HCT116 (cell line): ENCODE measurements around the gene FEZF1. TPM values are rescaled to one million over a fixed set of nuclear protein-coding genes. Genes with fewer than 3 reads are reported as not detected.

ENCODE experiments used
- ATAC-seq: fragments of 200-7000 bp; cut with Tn5 transposase; 2 replicates; pipeline ENCODE4 v1.9.1; 2020; ENCODE audit warnings: mild to moderate bottlenecking, moderate library complexity
- BruUV-seq: library from RNA; stranded (reverse); fragments of 400-500 nt; replicated peaks from 2 replicates; lab custom pipeline; 2021; lab: Mats Ljungman, UMichigan
- CTCF ChIA-PET: fragments of 300-600 bp; sonication (Branson Sonifier 250); formaldehyde crosslinking; loops from one replicate; lab custom pipeline; 2021; ENCODE audit warnings: antibody characterized with exemption; lab: Charles Lee
- POLR2A ChIA-PET: fragments of 300-600, 350-600 bp; sonication (Branson Sonifier 250); formaldehyde crosslinking; loops from one replicate; lab custom pipeline; 2021; ENCODE audit warnings: antibody characterized with exemption; lab: Charles Lee
- RAD21 ChIA-PET, 2 experiments: fragments of 300-600 bp; sonication (Branson Sonifier 250); formaldehyde crosslinking; loops; one replicate each; lab custom pipeline; 2023; ENCODE audit warnings: low total read pairs in 2 of 2; ENCODE audit not compliant: uncharacterized antibody in 2 of 2, unreplicated experiment in 2 of 2, low non-redundant PET in 1 of 2; lab: Charles Lee
- DNase-seq: peaks from one replicate; pipeline ENCODE4 v3.0.0-alpha.2; 2010; ENCODE audit warnings: low read depth, low spot score
- H2AFZ ChIP-seq: fragments of 200-600 bp; shearing (Covaris generic), sonication (generic); 2 replicates; pipeline ENCODE4 v1.6.1; 2017; ENCODE audit warnings: low read depth, mixed run types, mixed read lengths, antibody characterized with exemption, low read length; ENCODE audit not compliant: poor library complexity, severe bottlenecking
- H3K27ac ChIP-seq: 2 replicates; pipeline ENCODE4 v1.5.1; 2012; ENCODE audit warnings: low read depth, low read length
- H3K27me3 ChIP-seq: fragments of 200-600 bp; sonication (generic); 2 replicates; pipeline ENCODE4 v1.6.1; 2016; ENCODE audit warnings: mixed run types, low read length, mixed read lengths; ENCODE audit not compliant: insufficient read depth
- H3K36me3 ChIP-seq, 2 experiments: fragments of 200-500 bp in 1 of 2; fragments of 200-600 bp in 1 of 2; sonication (Bioruptor generic) in 1 of 2; sonication (generic) in 1 of 2; 2 replicates each; pipeline versions ENCODE4 v1.5.1 to v1.6.1; 2014 to 2016; ENCODE audit warnings: low read length in 2 of 2, inconsistent platforms in 1 of 2, mixed read lengths in 1 of 2, mixed run types in 1 of 2; ENCODE audit not compliant: insufficient read depth in 2 of 2, control insufficient read depth in 1 of 2
- H3K4me1 ChIP-seq, 2 experiments: fragments of 200-600 bp in 1 of 2; sonication (generic) in 1 of 2; 2 replicates each; pipeline versions ENCODE4 v1.5.1 to v1.6.1; 2012 to 2017; ENCODE audit warnings: low read length in 2 of 2, inconsistent platforms in 1 of 2, mild to moderate bottlenecking in 1 of 2, mixed read lengths in 1 of 2, mixed run types in 1 of 2, moderate library complexity in 1 of 2; ENCODE audit not compliant: insufficient read depth in 2 of 2, control insufficient read depth in 1 of 2
- H3K4me2 ChIP-seq: fragments of 200-600 bp; sonication (generic); 2 replicates; pipeline ENCODE4 v1.6.1; 2017; ENCODE audit warnings: mixed run types, low read length, mixed read lengths
- H3K4me3 ChIP-seq, 2 experiments: fragments of 200-600 bp in 1 of 2; sonication (generic) in 1 of 2; replicated peaks in 1 of 2; 2 replicates each; pipeline ENCODE4 v1.5.1; 2011 to 2016; ENCODE audit warnings: low read length in 2 of 2, control low read depth in 1 of 2, low read depth in 1 of 2, mild to moderate bottlenecking in 1 of 2, mixed read lengths in 1 of 2, mixed run types in 1 of 2
- H3K79me2 ChIP-seq: fragments of 200-600 bp; sonication (generic); 2 replicates; pipeline ENCODE4 v1.6.1; 2017; ENCODE audit warnings: mild to moderate bottlenecking, mixed run types, low read length, moderate library complexity, mixed read lengths; ENCODE audit not compliant: insufficient read depth
- H3K9ac ChIP-seq: fragments of 200-600 bp; sonication (generic); 2 replicates; pipeline ENCODE4 v1.6.1; 2016; ENCODE audit warnings: low read length, mixed read lengths
- H3K9me2 ChIP-seq: fragments of 200-600 bp; sonication (generic), shearing (Covaris generic); 2 replicates; pipeline ENCODE4 v1.6.1; 2017; ENCODE audit warnings: mixed run types, mild to moderate bottlenecking, moderate library complexity; ENCODE audit not compliant: insufficient read depth
- H3K9me3 ChIP-seq, 2 experiments: fragments of 200-500 bp in 1 of 2; fragments of 200-600 bp in 1 of 2; sonication (Bioruptor generic) in 1 of 2; sonication (generic) in 1 of 2; 2 replicates each; pipeline ENCODE4 v1.6.1; 2014 to 2017; ENCODE audit warnings: low read length in 2 of 2, mixed read lengths in 2 of 2, inconsistent platforms in 1 of 2, low read depth in 1 of 2, mild to moderate bottlenecking in 1 of 2, mixed run types in 1 of 2, moderate library complexity in 1 of 2; ENCODE audit not compliant: control insufficient read depth in 1 of 2, insufficient read depth in 1 of 2
- H4K20me1 ChIP-seq: fragments of 200-600 bp; sonication (generic), shearing (Covaris generic); 2 replicates; pipeline ENCODE4 v1.6.1; 2017; ENCODE audit warnings: mixed run types, mild to moderate bottlenecking, moderate library complexity; ENCODE audit not compliant: insufficient read depth
- ATF3 ChIP-seq: IDR thresholded peaks from 2 replicates; pipeline ENCODE4 v1.6.1; 2012
- CTCF ChIP-seq, 3 experiments: fragments of 200-600 bp in 1 of 3; sonication (generic) in 1 of 3; IDR thresholded peaks in 2 of 3; conservative IDR thresholded peaks in 1 of 3; 2 replicates each; pipeline ENCODE4 v1.5.1; 2012 to 2017; ENCODE audit warnings: low read depth in 2 of 3, low read length in 2 of 3, antibody characterized with exemption in 1 of 3, borderline replicate concordance in 1 of 3, control low read depth in 1 of 3, mild to moderate bottlenecking in 1 of 3, mixed read lengths in 1 of 3, mixed run types in 1 of 3, moderate library complexity in 1 of 3; ENCODE audit not compliant: insufficient read depth in 1 of 3
- EGR1 ChIP-seq: IDR thresholded peaks from 2 replicates; pipeline ENCODE4 v1.6.1; 2012; ENCODE audit warnings: low read depth
- ELF1 ChIP-seq: IDR thresholded peaks from 2 replicates; pipeline ENCODE4 v1.6.1; 2012; ENCODE audit warnings: low read depth, borderline replicate concordance
- EZH2 ChIP-seq: fragments of 200-600 bp; sonication (generic); IDR thresholded peaks from 2 replicates; pipeline ENCODE4 v1.6.1; 2017; ENCODE audit warnings: antibody characterized with exemption, mixed run types
- FOSL1 ChIP-seq: IDR thresholded peaks from 2 replicates; pipeline ENCODE4 v1.6.1; 2012; ENCODE audit warnings: low read depth
- POLR2A ChIP-seq: IDR thresholded peaks from 2 replicates; pipeline ENCODE4 v1.7.0; 2011; ENCODE audit warnings: borderline replicate concordance; ENCODE audit not compliant: insufficient read depth, insufficient read length; ENCODE audit errors: extremely low read depth
- RAD21 ChIP-seq: IDR thresholded peaks from 2 replicates; pipeline ENCODE4 v1.6.1; 2012; ENCODE audit warnings: low read depth, mild to moderate bottlenecking
- REST ChIP-seq: IDR thresholded peaks from 2 replicates; pipeline ENCODE4 v1.6.1; 2012; ENCODE audit warnings: low read depth
- SIN3A ChIP-seq: IDR thresholded peaks from 2 replicates; pipeline ENCODE4 v1.6.1; 2012; ENCODE audit warnings: low read depth
- SP1 ChIP-seq: IDR thresholded peaks from 2 replicates; pipeline ENCODE4 v1.6.1; 2012; ENCODE audit warnings: low read depth
- TCF7L2 ChIP-seq: IDR thresholded peaks from 2 replicates; pipeline ENCODE4 v1.7.0; 2011; ENCODE audit warnings: borderline replicate concordance, inconsistent platforms; ENCODE audit not compliant: insufficient read depth, insufficient read length; ENCODE audit errors: extremely low read depth
- YY1 ChIP-seq: IDR thresholded peaks from 2 replicates; pipeline ENCODE4 v1.6.1; 2011; ENCODE audit warnings: low read length, low read depth, moderate library complexity, mild to moderate bottlenecking; ENCODE audit not compliant: insufficient replicate concordance; ENCODE audit errors: extremely low read depth
- ZBTB33 ChIP-seq: IDR thresholded peaks from 2 replicates; pipeline ENCODE4 v1.6.1; 2011; ENCODE audit warnings: mild to moderate bottlenecking, low read length, moderate library complexity; ENCODE audit not compliant: insufficient replicate concordance; ENCODE audit errors: extremely low read depth
- ZFX ChIP-seq: fragments of 450-650 bp; IDR thresholded peaks from 2 replicates; pipeline ENCODE4 v1.6.1; 2017
- intact Hi-C: fragments of 100-400 bp; cut with micrococcal nuclease; formaldehyde crosslinking; loops from 2 replicates; pipeline ENCODE4 v1.10.0; 2022
- total RNA-seq: library from RNA; stranded (reverse); gene quantifications from one replicate; pipeline ENCODE4 v1.2.1, GENCODE V29; 2021; ENCODE audit not compliant: unreplicated experiment

FEZF1 gene
- total RNA-seq, 1 experiment from 2014 or later, result 0.37 TPM

DNA sequence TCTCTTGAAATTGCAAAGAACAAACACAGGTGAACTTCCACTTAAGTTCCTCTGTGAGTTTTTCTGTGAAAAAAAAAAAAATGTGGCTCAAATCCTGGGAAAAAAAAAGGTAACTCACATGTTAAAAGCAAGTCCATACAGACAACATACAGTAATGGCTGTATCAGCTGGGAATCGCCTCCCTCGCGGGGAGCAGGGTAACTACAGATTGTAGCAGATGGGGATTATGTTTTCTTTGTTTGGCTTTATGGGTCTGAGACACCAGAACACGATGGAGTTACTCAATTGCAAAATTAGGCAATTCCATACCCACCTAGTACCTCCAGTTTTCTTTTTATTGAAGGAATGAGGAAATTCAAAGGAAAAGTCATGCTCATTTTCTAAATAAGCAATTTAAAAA, 42.3 kb downstream of the FEZF1 start:
- no TSS peak for BruUV-seq
- intact Hi-C loops, result no loop called here
- CTCF ChIA-PET, result no interaction called here
- no peaks in the 10 kb centered on the region for H3K4me1 ChIP-seq
- no peaks in the 10 kb centered on the region for H3K27me3 ChIP-seq
- POLR2A ChIA-PET, result no interaction called here
- no peak for TF ChIP-seq EGR1
- TF ChIP-seq YY1, result no peak
- TF ChIP-seq POLR2A, result no peak
- TF ChIP-seq ATF3, result no peak
- TF ChIP-seq ELF1, result no peak
- TF ChIP-seq CTCF (IDR thresholded peaks at IDR 0.05 in 2 of 3, conservative IDR thresholded peaks at IDR 0.05 in 1 of 3; ENCODE audit: borderline replicate concordance in 1 of 3, insufficient read depth in 1 of 3, low read depth in 2 of 3, low read length in 2 of 3), result no peak
- TF ChIP-seq RAD21, result no peak
- TF ChIP-seq SIN3A, result no peak
- no peak for TF ChIP-seq ZBTB33
- TF ChIP-seq ZFX, result no peak
- no peak for TF ChIP-seq FOSL1
- TF ChIP-seq EZH2, result no peak
- TF ChIP-seq REST, result no peak
- TF ChIP-seq SP1, result no peak
- TF ChIP-seq TCF7L2, result no peak
- no peak overlapping the region for H3K4me2 ChIP-seq
- H2AFZ ChIP-seq, result no peak overlapping the region
- no peaks in the 10 kb centered on the region for H3K9me2 ChIP-seq
- ATAC-seq (no peak), DNase-seq (no peak)
- H3K79me2 ChIP-seq, result no peaks in the 10 kb centered on the region
- no peaks in the 10 kb centered on the region for H3K9me3 ChIP-seq
- no peak overlapping the region for H3K27ac ChIP-seq
- H3K36me3 ChIP-seq, result no peaks in the 10 kb centered on the region
- RAD21 ChIA-PET, result no interaction called here
- no peak overlapping the region for H3K9ac ChIP-seq
- no peaks in the 10 kb centered on the region for H4K20me1 ChIP-seq
- no peak overlapping the region for H3K4me3 ChIP-seq
